ENCODE measurements around the gene SH2D3A. TPM values are rescaled to one million over a fixed set of nuclear protein-coding genes. Genes with fewer than 3 reads are reported as not detected.

The SH2D3A gene
- total RNA-seq, 4 donors from 2014 or later = 1.0 to 5.4 TPM; not detected in 2

- no peak for DNase-seq
- TF ChIP-seq CTCF (IDR thresholded peaks at IDR 0.05) (no peak), POLR2A (IDR thresholded peaks at IDR 0.05) (no peak)
- no peak overlapping the region for H3K4me3 ChIP-seq
- no peaks in the 10 kb centered on the region for H3K4me1 ChIP-seq
- no peaks in the 10 kb centered on the region for H3K36me3 ChIP-seq
- no peaks in the 10 kb centered on the region for H3K9me3 ChIP-seq
- no peak overlapping the region for H3K27ac ChIP-seq
- intact Hi-C loops (cut with DNase I; ENCODE audit: low total_unique reads) = no loop called here
- H3K27me3 ChIP-seq = no peaks in the 10 kb centered on the region
Observed at GRCh38 chr19:6707011-6707657, 60.1 kb downstream of the SH2D3A start.

GRCh38 chr19:6706633-6706958, 60.6 kb downstream of the SH2D3A start:
- Histone ChIP-seq H3K27ac (no peak overlapping the region), H3K36me3 (no peaks in the 10 kb centered on the region), H3K9me3 (no peaks in the 10 kb centered on the region), H3K4me3 (no peak overlapping the region), H3K27me3 (no peaks in the 10 kb centered on the region), H3K4me1 (no peaks in the 10 kb centered on the region)
- TF ChIP-seq POLR2A (IDR thresholded peaks at IDR 0.05) = no peak
- TF ChIP-seq CTCF (IDR thresholded peaks at IDR 0.05) = no peak
- intact Hi-C loops (cut with DNase I; ENCODE audit: low total_unique reads) = no loop called here
- no peak for DNase-seq

- Histone ChIP-seq H3K4me3 (no peak overlapping the region), H3K4me1 (no peaks in the 10 kb centered on the region), H3K36me3 (no peaks in the 10 kb centered on the region), H3K27me3 (no peaks in the 10 kb centered on the region), H3K27ac (no peak overlapping the region), H3K9me3 (no peaks in the 10 kb centered on the region)
- TF ChIP-seq POLR2A (IDR thresholded peaks at IDR 0.05) (no peak), CTCF (IDR thresholded peaks at IDR 0.05) (no peak)
- DNase-seq = no peak
- intact Hi-C loops (cut with DNase I; ENCODE audit: low total_unique reads) = no loop called here
Observed at GRCh38 chr19:6705931-6706632, 61.2 kb downstream of the SH2D3A start.

Small RNAs within 50 kb of the gene (microRNA-seq; reads per million reads assigned to microRNA genes)
- gene MIR6791 (ENCODE audit: borderline microRNAs expressed, borderline replicate concordance) = not detected

Other genes starting within 250 kb of the SH2D3A start
- gene TNFSF9, start 236.4 kb downstream of the SH2D3A start, total RNA-seq = under 1 TPM in 1 of 4 donors, not detected in 3; 0.28 TPM
- gene CD70, start 176.3 kb downstream of the SH2D3A start, total RNA-seq = 1 to 10 TPM in 1 of 4 donors, not detected in 3; 1.2 TPM
- gene TNFSF14, start 97.3 kb downstream of the SH2D3A start, total RNA-seq = 1 to 10 TPM in 1 of 4 donors, under 1 TPM in 2, not detected in 1; 0.28 to 3.1 (median 0.59) TPM
- gene C3, start 46.8 kb downstream of the SH2D3A start, total RNA-seq = 1,000 to 10,000 TPM in 1 of 4 donors, 100 to 1,000 TPM in 2, 10 to 100 TPM in 1; 45.4 to 1,093 (median 422) TPM
- gene GPR108, start 29.9 kb downstream of the SH2D3A start, total RNA-seq = 100 to 1,000 TPM in 2 of 4 donors, 10 to 100 TPM in 2; 38.6 to 147 (median 111) TPM
- gene TRIP10, start 27.8 kb downstream of the SH2D3A start, total RNA-seq = 100 to 1,000 TPM in 1 of 4 donors, 10 to 100 TPM in 3; 36.0 to 144 (median 48.2) TPM
- gene VAV1, start 5.3 kb upstream of the SH2D3A start, total RNA-seq = 1 to 10 TPM in 3 of 4 donors, under 1 TPM in 1; 0.29 to 7.9 (median 4.6) TPM
- gene ADGRE1, start 120.1 kb upstream of the SH2D3A start, total RNA-seq = 1 to 10 TPM in 1 of 4 donors, under 1 TPM in 1, not detected in 2; 0.21 to 1.0 TPM

All from uterus (tissue), 4 donors.